Endometrium (tissue), 2 donors: ENCODE data around the gene RBMS1.

Source experiments
- FAIRE-seq: peaks from 2 replicates; lab custom pipeline; 2012; peaks lifted over from hg19 to GRCh38; lab: Jason Lieb, UNC
- donor health status: control.
- donor health status: control.

Gene RBMS1

GRCh38 chr2:160303527-160303926, 190.1 kb downstream of the RBMS1 start:
- no peak for FAIRE-seq

DNA sequence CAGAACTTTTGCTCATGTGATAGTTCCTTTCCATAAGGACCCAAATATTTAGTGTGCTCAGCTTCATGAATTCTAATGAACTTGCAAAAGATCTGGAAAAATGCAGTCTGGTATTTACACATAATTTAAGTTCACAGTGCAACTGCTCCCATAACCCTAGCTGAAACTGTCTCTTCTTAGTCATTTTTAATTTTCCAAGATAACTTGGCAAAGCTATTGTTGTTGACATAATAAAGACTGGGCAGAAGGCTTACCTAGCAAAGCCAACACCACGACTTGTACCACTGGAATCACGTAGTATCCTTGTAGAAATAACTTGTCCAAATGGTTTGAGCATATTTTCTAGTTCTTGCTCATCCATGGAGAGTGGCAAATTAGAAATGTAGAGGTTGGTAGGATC, 190.5 kb downstream of the RBMS1 start:
- FAIRE-seq, result no peak

GRCh38 chr2:160301420-160301819, 192.2 kb downstream of the RBMS1 start:
- FAIRE-seq, result no peak

GRCh38 chr2:160300203-160300602, 193.4 kb downstream of the RBMS1 start:
- FAIRE-seq, result no peak

DNA sequence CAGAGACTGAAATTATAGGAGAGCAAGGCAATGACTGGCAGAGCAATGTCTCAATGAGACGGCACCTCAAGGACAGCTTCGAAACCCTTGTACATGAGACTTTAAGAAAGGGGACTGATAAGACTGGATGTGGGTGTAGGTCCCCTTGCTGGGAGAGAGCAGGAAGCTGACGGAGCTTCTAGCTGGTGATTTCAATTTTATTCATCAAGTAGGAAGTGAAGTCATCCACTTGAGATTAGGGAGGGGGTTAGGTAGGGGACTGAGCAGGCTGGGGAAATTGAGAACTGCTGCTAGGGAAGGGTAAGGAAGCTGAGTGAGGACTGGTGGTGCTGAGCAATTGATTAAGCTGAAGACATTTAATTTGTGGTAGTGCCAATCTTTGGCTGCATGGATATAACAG, 194.1 kb downstream of the RBMS1 start:
- no peak for FAIRE-seq

DNA sequence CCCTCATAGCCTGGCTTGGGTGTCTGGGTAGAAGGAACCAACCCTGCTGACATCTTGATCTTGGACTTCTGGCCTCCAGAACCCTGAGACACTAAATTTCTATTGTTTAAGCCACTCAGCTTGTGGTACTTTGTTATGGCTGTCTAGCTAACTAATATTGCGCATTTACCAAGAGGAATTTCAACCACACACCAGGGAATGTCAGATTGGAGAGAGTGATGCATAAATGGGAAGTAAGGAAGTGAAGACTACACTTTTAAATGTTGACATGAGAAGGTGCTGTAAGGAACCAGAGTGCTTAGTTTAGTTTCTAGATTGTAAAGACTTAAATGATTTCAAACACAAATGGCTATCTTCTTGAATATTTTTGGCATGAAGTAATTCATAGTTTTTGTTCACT, 194.6 kb downstream of the RBMS1 start:
- no peak for FAIRE-seq

- FAIRE-seq, result no peak
Measured at GRCh38 chr2:160295519-160296207, 197.9 kb downstream of the RBMS1 start.

- no peak for FAIRE-seq
Measured at GRCh38 chr2:160294889-160295288, 198.7 kb downstream of the RBMS1 start.

DNA sequence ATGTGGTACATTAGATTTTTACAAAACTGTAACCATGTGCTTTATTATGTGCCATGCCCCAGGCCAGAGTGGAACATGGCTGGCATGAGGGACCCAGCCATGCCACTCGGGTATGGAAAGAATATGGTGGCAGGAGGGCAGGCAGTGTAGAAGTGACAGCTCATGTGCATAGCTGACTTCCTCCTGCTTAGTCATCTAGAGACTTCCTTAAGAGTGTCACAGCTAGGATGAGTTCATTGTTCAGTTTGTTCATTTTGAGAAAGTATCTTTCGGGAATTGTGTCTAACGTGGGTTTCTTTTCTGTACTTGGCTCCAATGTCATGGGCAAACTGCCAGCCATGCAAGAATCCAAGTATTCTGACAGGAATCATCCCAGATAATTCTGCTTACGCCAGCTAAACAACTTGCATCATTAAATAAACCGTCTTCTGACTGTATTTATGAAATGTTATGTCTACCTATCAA, 199.2 kb downstream of the RBMS1 start:
- FAIRE-seq, result no peak

GRCh38 chr2:160293391-160294091, 200.1 kb downstream of the RBMS1 start:
- FAIRE-seq, result no peak

GRCh38 chr2:160292225-160292624, 201.4 kb downstream of the RBMS1 start:
- no peak for FAIRE-seq

GRCh38 chr2:160291382-160291781, 202.2 kb downstream of the RBMS1 start:
- FAIRE-seq, result no peak

- no peak for FAIRE-seq
Measured at GRCh38 chr2:160290598-160290997, 203.0 kb downstream of the RBMS1 start.

GRCh38 chr2:160289831-160290230, 203.8 kb downstream of the RBMS1 start:
- FAIRE-seq, result no peak

- no peak for FAIRE-seq
Measured at GRCh38 chr2:160289126-160289525, 204.5 kb downstream of the RBMS1 start.

DNA sequence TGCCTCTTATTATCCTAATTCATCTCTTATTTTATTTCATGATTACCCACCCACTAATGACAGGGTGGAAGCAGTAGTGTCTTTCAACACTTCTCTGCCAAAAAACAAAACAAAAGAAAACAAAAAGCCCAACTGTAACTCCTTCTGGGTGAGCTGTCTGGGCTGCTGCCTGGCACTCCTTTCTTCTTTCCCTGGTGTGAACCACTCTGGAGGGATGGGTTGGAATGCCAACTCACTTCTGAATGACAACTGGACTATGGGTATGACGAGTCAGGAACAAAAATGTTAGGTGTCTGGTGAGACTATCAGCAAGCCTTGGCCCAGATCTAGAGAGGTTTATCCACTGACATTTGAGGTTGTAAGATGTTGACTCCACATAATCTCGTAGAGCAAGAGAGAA, 205.3 kb downstream of the RBMS1 start:
- FAIRE-seq, result no peak

DNA sequence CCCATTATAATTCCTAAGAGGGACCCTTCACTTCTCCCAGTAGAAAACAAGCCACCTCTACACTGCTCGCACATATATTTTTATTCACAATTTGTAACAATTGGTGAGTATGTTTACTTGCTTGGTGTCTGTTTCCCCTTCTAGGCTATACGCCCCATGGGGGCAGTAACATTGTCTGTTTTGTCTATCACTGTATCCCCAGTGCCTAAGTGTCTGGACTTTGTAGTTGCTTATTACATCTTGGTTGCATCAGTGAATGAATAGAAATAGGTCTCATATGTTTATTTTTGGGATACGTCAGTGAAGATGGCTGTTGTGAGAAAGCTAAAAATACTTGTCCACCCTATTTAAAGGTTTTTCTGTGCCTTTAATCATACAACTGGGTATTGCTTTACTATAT, 206.1 kb downstream of the RBMS1 start:
- FAIRE-seq, result no peak

GRCh38 chr2:160286551-160286950, 207.1 kb downstream of the RBMS1 start:
- no peak for FAIRE-seq

DNA sequence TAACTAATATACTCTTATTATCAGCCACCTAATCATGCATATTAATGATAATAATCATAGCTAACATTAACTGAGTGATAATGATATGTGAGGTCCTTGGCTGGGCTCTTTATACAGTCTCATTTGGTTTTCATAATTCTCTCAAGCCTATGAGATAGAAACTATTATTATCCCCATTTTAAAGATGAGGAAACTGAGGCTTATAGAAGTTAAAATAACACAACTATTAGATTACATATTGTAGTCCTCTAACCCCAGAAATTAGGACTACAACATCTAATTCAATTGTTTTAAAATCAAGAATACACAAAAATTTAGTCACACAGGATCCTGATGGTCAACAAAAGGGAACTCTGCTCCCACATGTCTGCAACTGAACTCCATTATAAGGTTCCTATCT, 209.9 kb downstream of the RBMS1 start:
- FAIRE-seq, result no peak

- FAIRE-seq, result no peak
Measured at GRCh38 chr2:160282063-160282580, 211.5 kb downstream of the RBMS1 start.

GRCh38 chr2:160281213-160281612, 212.4 kb downstream of the RBMS1 start:
- no peak for FAIRE-seq

GRCh38 chr2:160279813-160280465, 213.7 kb downstream of the RBMS1 start:
- no peak for FAIRE-seq

GRCh38 chr2:160278879-160279177, 214.8 kb downstream of the RBMS1 start:
- FAIRE-seq, result no peak
